Activated CD8-positive, alpha-beta memory T cell treated with anti-CD3 and anti-CD28 coated beads, Interleukin-2, amount 50 U/mL, for 1 hour (primary cell): ENCODE data around the gene TSEN34.
"Not testable (repeated sequence)": the region's sequence is repeated elsewhere in the genome, so short reads cannot be mapped to it uniquely, and the experiment has no call there.

Source experiments
- DNase-seq: peaks from one replicate; pipeline ENCODE4 v3.0.0-alpha.2; 2020; ENCODE audit errors: extremely low read depth

Gene TSEN34

GRCh38 chr19:54239491-54240371, 48.6 kb downstream of the TSEN34 start:
- not testable (repeated sequence) for DNase-seq

DNA sequence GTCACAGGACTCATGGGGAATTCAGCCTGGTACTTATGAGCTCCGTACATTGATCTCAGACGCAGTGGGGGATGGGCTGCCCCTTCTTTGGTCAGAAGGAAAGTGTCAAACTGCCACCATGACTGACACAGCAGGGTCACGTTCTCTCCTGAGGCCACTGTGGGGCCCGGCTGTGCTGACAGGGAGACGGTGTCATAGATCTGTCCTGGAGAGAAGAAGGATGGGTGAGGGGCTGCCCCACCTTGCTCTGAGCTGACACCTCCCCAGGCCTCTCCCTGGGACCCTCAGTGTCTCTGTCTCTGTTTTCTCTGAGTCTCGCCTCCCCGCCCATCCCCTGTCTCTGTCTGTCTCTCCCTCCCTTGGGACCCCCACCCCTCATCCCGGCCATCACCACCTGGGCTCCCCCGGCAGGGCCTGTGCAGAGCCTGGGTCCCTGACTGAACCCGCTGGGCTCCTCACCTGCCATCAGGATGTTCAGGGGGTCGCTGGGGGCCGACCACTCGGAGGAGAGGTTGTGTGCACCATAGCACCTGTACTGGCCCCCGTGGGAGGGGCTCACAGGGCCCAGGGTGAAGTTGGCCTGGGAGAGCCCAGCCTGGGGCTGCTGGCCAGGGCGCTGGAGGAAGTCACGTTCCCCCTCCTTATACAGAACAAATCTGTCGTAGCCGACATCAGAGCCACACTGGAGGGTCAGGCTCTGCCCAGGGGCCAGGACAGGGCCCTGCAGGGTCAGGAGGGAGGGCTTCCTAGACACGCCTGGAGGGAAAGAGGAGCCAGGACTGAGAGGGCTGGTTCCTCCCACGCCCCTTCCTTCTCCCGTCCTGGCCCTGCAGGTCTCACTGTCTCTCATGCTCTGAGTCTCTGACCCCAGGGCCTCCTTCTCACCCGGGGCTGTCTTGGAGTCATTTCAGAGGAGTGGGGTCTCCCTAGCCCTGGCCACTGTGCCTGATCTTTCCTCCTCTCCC, 49.5 kb downstream of the TSEN34 start:
- not testable (repeated sequence) for DNase-seq

DNA sequence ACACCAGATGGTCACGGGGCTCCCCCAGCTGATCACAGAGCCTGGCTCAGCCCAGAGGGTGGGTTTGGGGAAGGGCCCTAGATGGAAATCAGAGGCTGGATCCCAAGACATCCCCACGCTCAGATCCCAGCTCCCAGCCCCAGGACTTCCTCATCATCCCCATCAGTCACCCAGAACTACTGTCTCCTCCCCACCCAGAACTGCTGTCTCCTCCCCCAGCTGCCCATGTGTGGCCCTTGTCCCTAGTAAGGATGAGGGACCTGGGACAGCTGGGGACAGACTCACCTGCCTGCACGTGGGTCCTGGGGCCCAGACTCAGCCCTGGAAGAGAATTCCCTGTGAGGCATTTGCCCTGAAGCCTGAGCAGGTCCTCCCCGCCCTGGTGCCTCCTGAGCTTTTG, 51.1 kb downstream of the TSEN34 start:
- DNase-seq, result not testable (repeated sequence)

DNA sequence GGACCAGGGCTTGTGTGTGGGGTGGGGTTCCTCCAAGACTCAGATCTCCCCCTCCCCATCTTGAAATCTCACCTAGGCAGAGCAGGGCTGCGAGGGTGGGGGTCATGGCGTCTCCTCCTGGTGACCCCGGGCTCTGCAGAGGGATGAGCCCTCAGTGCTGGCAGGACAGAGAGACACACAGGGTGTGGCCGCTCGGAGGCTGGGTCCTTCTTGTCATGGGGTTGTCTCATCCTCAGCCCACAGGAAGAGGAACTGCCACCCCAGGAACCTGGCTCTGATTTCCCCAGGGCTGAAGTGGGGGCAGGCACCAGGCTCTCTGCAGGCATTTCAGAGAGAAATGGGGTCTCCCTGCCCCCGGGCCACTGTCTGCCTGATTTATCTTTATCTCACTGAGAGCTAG, 51.5 kb downstream of the TSEN34 start, which contains the start of gene LILRA6:
Gene LILRA6, minus strand, starts transcription at position 145 of the 400 bp plus-strand sequence.
- not testable (repeated sequence) for DNase-seq

- not testable (repeated sequence) for DNase-seq
These were observed 52.7 kb downstream of the TSEN34 start for GRCh38 chr19:54243809-54244208.
